Mucosa of rectum (tissue), 2 donors: Measurements from ENCODE around the gene IGFN1.

Experiments
- H3K27ac ChIP-seq, 2 donors: one replicate each; pipeline ENCODE4 v1.7.0; 2013; ENCODE audit warnings: inconsistent platforms in 2 of 2, low read depth in 2 of 2, low read length in 2 of 2
- H3K27me3 ChIP-seq, 2 donors: one replicate each; pipeline ENCODE4 v1.7.0; 2013; ENCODE audit warnings: low read length in 2 of 2; ENCODE audit not compliant: control insufficient read depth in 2 of 2, insufficient read depth in 2 of 2
- H3K36me3 ChIP-seq, 2 donors: one replicate each; pipeline ENCODE4 v1.7.0; 2013; ENCODE audit warnings: low read length in 2 of 2; ENCODE audit not compliant: control insufficient read depth in 2 of 2, insufficient read depth in 2 of 2
- H3K4me1 ChIP-seq, 2 donors: one replicate each; pipeline ENCODE4 v1.7.0; 2013; ENCODE audit warnings: low read length in 2 of 2, mild to moderate bottlenecking in 1 of 2; ENCODE audit not compliant: control insufficient read depth in 2 of 2, insufficient read depth in 2 of 2
- H3K4me3 ChIP-seq, 2 donors: one replicate each; pipeline ENCODE4 v1.7.0; 2013; ENCODE audit warnings: low read length in 2 of 2
- H3K9ac ChIP-seq, 2 donors: one replicate each; pipeline ENCODE4 v1.7.0; 2013; ENCODE audit warnings: low read length in 2 of 2, low read depth in 1 of 2, mild to moderate bottlenecking in 1 of 2
- H3K9me3 ChIP-seq, 2 donors: one replicate each; pipeline ENCODE4 v1.7.0; 2013; ENCODE audit warnings: low read length in 2 of 2; ENCODE audit not compliant: control insufficient read depth in 2 of 2
- donor health status: healthy.
- donor health status: Normal muscosa, but diverticular disease.

IGFN1 gene

GRCh38 chr1:201190624-201191051 lies at the start of gene IGFN1:
Gene IGFN1 (plus strand): TSS chr1:201190824. CDS start chr1:201193294, 2,470 bp downstream.
- Histone ChIP-seq H3K4me3 (no peak within 1 kb of the TSS), H3K36me3 (no peaks in the 10 kb centered on the region), H3K9me3 (no peaks in the 10 kb centered on the region), H3K27me3 (peaks cover 3 to 7% of the 10 kb centered on the region in 2 donors), H3K9ac (no peak within 1 kb of the TSS), H3K27ac (no peak within 1 kb of the TSS), H3K4me1 (no peaks in the 10 kb centered on the region)

GRCh38 chr1:201140941-201141260 lies 49.7 kb upstream of the IGFN1 start:
- H3K27me3 ChIP-seq = no peaks in the 10 kb centered on the region
- H3K4me3 ChIP-seq = no peak overlapping the region
- peaks cover 2 to 4% of the 10 kb centered on the region in 2 donors for H3K4me1 ChIP-seq
- H3K36me3 ChIP-seq = peaks cover 28 to 37% of the 10 kb centered on the region in 2 donors
- no peak overlapping the region for H3K27ac ChIP-seq
- H3K9ac ChIP-seq = no peak overlapping the region
- no peaks in the 10 kb centered on the region for H3K9me3 ChIP-seq

GRCh38 chr1:201141418-201141817 lies 49.2 kb upstream of the IGFN1 start:
- Histone ChIP-seq H3K9me3 (no peaks in the 10 kb centered on the region), H3K27ac (no peak overlapping the region), H3K27me3 (no peaks in the 10 kb centered on the region), H3K9ac (no peak overlapping the region), H3K4me3 (no peak overlapping the region), H3K4me1 (peaks cover 2 to 4% of the 10 kb centered on the region in 2 donors), H3K36me3 (peaks cover 27 to 42% of the 10 kb centered on the region in 2 donors)

- H3K4me1 ChIP-seq = peaks cover 2 to 4% of the 10 kb centered on the region in 2 donors
- H3K4me3 ChIP-seq = no peak overlapping the region
- H3K27ac ChIP-seq = no peak overlapping the region
- peaks cover 27 to 48% of the 10 kb centered on the region in 2 donors for H3K36me3 ChIP-seq
- no peaks in the 10 kb centered on the region for H3K27me3 ChIP-seq
- H3K9me3 ChIP-seq = no peaks in the 10 kb centered on the region
- no peak overlapping the region for H3K9ac ChIP-seq
Observed at GRCh38 chr1:201142011-201142848, 48.4 kb upstream of the IGFN1 start.

- no peaks in the 10 kb centered on the region for H3K27me3 ChIP-seq
- H3K36me3 ChIP-seq = peaks cover 27 to 48% of the 10 kb centered on the region in 2 donors
Observed at GRCh38 chr1:201142849-201143725, 47.5 kb upstream of the IGFN1 start.

DNA sequence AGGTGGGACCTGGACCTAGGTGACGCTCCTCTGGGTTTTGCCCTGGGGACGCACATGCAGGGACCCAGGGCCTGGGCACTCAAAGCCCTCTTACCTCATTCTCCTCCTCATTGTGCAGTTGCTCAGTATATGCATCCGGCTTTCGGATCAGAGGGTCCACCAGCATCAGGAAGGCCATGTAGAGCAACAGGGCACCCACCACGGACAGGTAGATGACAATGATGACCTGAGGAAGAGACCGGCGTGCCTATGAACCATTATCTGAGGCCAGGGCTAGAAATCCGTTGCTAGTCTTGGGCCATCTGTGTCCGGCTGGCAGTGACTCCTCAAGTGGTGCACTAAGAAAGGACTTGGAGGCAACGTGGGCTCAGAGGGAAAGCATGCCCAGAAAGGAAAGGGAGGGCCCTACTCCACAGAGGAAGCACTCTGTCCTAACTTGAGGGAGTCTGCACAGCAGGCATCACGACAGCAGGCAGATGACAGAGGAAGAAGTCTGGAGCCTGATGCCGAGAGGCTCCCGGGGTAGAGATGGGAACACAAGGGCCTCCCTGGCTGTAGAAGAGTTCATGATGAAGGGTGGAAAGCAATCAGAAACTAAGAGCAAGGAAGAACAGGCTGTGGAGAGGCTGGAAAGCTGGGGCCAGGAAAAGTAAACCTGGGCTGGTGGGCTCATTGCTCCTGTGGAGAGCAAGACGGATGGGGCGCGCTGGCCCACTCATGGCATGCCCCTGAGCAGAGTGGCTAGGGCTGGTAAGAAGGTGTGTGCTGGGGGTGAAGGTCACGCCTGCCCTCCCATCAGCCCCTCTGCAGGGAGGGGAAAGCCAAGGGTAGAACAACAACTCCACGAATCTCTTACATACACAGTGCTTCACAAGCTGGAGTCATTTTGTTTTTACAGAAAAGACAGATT lies 46.6 kb upstream of the IGFN1 start:
- H3K4me1 ChIP-seq = peaks cover 0 to 2% of the 10 kb centered on the region in 2 donors
- H3K27me3 ChIP-seq = no peaks in the 10 kb centered on the region
- no peak overlapping the region for H3K27ac ChIP-seq
- H3K9ac ChIP-seq = no peak overlapping the region
- H3K36me3 ChIP-seq = peaks cover 33 to 44% of the 10 kb centered on the region in 2 donors
- H3K4me3 ChIP-seq = no peak overlapping the region
- H3K9me3 ChIP-seq = no peaks in the 10 kb centered on the region

More at GRCh38 chr1:201142849-201143725, 47.5 kb upstream of the IGFN1 start:
- no peaks in the 10 kb centered on the region for H3K9me3 ChIP-seq
- no peak overlapping the region for H3K4me3 ChIP-seq
- H3K9ac ChIP-seq = no peak overlapping the region
- peaks cover 0 to 2% of the 10 kb centered on the region in 2 donors for H3K4me1 ChIP-seq
- H3K27ac ChIP-seq = no peak overlapping the region

GRCh38 chr1:201144701-201145100 lies 45.9 kb upstream of the IGFN1 start:
- Histone ChIP-seq H3K27me3 (no peaks in the 10 kb centered on the region), H3K4me1 (peaks cover 0 to 2% of the 10 kb centered on the region in 2 donors), H3K4me3 (no peak overlapping the region), H3K27ac (no peak overlapping the region), H3K9me3 (no peaks in the 10 kb centered on the region), H3K9ac (no peak overlapping the region), H3K36me3 (peaks cover 31 to 47% of the 10 kb centered on the region in 2 donors)

DNA sequence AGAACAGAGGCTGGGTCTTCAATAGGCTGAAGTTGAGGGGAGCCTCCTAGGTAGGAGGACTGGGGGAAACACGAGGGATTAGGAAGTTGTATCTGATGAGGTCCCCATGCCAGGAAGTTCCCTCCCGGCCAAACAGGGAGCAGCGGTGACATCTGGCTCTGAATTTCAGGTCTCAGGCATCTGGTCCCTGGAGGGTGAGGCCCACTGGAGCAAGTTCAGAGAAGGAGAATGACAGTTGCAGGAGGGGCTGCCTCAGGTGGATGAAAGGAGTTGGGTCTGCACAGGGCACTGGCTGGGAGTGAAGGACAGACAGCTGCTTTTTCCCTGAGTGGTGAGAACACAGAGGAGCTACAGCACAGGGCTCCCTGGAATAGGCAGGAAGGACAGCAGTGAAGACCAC lies 45.5 kb upstream of the IGFN1 start:
- H3K36me3 ChIP-seq = peaks cover 31 to 50% of the 10 kb centered on the region in 2 donors
- H3K4me1 ChIP-seq = peaks cover 0 to 2% of the 10 kb centered on the region in 2 donors
- H3K9ac ChIP-seq = no peak overlapping the region
- no peak overlapping the region for H3K4me3 ChIP-seq
- H3K9me3 ChIP-seq = no peaks in the 10 kb centered on the region
- no peak overlapping the region for H3K27ac ChIP-seq
- no peaks in the 10 kb centered on the region for H3K27me3 ChIP-seq

DNA sequence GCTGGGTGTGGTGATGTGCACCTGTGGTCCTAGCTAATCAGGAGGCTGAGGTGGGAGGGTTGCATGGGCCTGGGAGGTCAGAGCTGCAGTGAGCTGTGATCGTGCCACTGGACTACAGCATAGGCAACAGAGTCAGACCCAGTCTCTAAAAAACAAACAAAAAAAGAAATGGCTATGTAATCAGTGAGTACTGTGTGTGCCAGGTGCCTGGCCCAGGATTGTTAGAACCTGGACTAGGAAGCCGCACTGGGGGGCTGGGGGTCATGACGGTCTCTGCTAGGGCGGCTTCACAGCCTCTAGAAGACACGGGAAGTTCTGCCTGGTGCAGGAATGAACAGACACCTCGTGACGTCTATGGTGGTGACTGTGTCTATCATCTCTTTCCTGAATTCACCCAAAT lies 44.8 kb upstream of the IGFN1 start:
- no peak overlapping the region for H3K4me3 ChIP-seq
- H3K36me3 ChIP-seq = peaks cover 31 to 50% of the 10 kb centered on the region in 2 donors
- no peaks in the 10 kb centered on the region for H3K27me3 ChIP-seq
- no peak overlapping the region for H3K27ac ChIP-seq
- H3K4me1 ChIP-seq = peaks cover 0 to 2% of the 10 kb centered on the region in 2 donors
- no peak overlapping the region for H3K9ac ChIP-seq
- H3K9me3 ChIP-seq = no peaks in the 10 kb centered on the region
